HL-60/S4 treated with phorbol 12-myristate 13-acetate at 8.2 ng/mL for 4 days and 3 days (cell line): ENCODE measurements around the gene BABAM2.

Source experiments
- in situ Hi-C: fragments of 300-500 bp; cut with MboI; formaldehyde crosslinking; loops from 2 replicates; pipeline ENCODE4 v1.15.0; 2022; ENCODE audit warnings: low sequenced_read_pairs

The BABAM2 gene

DNA sequence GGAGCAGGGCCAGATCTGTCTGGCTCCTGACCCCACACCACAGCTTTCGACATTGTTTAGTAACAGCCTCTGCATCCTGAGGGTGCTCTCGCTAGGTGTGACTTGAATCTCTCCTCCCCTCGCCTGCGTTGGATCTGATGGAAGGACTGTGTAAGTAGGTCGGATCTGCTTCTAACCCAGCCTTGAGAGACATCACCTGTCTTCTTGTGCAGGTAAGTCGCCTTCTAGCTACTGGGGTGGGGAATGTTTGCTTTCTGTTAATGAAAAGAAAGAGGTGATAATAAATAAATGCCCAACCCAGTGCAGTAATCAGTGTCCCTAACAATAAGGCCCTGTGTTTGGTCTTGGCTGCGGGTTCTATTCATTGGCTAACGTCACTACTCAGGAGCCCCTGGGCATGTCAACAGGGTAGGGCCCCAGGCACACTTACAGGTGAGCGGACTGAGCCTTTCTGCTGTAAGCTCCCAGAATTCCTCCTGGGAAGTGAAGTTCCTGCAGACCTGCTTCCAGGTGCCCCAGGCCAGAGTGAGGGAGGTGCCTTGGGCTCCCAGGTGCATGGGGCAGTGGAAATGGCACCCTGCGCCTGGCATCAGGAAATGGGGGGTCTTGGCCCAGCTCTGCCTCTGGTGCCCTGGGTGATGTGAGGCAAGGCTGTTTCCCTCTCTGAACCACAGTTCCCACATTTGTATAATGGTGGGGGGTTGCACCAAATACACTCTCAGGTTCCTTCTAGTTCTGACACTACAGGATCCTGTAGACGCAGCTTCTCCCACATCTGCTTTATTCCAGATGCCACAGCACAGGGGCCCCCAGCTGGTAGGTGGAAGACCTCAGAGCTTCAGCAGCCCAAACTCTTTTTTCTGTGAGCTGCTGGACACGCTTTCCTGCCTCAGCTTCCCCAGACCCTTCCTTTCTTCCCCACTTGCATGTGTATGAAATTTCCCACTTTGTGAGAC lies 491.0 kb downstream of the BABAM2 start:
- in situ Hi-C loops: no loop called here

DNA sequence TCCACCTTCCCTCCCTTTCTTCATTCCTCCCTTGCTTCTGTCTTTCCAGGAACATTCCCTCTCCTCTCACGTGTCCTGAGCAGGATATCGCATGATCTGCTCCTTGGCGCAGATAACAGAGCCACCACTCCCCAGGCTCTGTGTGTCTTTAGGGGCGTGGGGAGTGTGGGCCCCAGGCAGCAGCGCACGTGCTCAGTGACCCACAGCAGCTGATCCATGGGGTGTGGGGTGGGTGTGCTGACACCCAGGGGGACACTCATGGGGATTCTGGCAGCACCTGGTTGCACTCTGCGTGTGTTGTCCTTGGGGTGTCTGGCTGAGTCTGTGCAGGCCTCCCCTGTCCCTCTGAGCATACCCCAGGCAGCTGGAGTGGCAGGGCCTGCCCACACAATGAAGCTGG lies 492.2 kb downstream of the BABAM2 start:
- in situ Hi-C loops: no loop called here

DNA sequence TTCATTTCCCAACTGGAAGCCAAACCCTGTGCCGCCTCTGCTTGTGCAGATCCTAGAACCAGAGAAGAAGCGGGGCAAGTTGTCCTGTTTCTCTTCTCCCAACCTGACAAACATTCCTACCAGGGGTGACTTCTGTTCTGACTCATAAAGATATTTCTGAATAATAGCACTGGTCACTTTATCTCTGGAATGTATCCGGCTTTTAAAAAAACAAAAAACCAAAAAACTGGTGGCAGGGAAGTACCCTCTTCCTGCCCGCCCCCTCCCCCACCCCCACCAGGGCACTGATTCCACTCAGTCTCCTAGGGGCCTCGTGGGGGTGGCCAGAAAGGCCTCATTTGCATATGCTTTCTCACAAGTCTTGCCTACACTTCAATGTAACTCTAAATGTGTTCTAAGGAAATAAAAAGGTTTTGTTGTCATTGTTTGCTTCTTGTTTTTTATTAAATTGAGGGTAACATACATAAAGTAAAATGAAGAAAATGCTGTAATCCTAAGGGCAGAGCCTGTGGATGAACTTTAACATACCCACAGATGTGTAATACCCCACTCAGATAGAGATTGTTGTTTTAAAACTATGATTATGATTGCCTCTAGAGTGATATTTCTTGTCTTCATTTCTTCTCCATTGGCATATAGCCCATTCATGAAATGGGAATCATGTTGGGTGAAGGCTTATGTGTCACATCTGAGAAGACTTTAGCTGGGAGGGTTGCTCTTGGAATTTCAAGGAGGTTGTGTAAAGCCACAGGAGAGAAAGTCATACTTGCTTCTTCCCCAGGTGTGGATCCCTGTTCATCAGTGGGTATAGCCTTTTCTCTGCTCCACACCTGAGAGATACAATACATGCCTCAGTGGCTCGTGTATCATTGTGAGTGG lies 496.8 kb downstream of the BABAM2 start:
- in situ Hi-C loops: no loop called here
